ENCODE measurements around the gene MEAF6.
"Not testable (repeated sequence)": the region's sequence is repeated elsewhere in the genome, so short reads cannot be mapped to it uniquely, and the experiment has no call there.

Gene MEAF6

GRCh38 chr1:37514350-37515184 is at the start of gene MEAF6:
Gene MEAF6, minus strand, starts transcription at chr1:37514766. Its CDS starts 20 bp downstream, at chr1:37514746.
- DNase-seq: peak; percentile 73 to 85

DNA sequence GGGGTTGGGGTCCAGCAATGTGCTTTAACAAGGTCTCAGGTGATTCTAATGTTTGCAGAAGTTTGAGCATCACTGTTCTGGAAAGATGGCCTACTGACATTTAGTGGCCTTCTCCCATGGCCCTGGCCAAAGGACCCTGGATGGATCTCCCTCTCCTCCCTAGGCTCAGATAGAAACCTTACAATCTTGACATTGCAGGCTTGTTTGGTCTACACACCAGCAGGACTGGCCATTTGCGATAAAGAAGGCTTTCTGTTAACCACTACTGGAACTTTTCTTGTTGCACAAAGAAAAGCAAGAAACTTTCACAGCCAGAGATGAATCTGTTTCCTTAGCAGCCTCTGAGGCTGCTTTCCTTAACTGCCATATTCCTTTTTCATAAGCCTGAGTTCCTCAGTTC is 48.4 kb upstream of the MEAF6 start:
- no peak for DNase-seq

DNA sequence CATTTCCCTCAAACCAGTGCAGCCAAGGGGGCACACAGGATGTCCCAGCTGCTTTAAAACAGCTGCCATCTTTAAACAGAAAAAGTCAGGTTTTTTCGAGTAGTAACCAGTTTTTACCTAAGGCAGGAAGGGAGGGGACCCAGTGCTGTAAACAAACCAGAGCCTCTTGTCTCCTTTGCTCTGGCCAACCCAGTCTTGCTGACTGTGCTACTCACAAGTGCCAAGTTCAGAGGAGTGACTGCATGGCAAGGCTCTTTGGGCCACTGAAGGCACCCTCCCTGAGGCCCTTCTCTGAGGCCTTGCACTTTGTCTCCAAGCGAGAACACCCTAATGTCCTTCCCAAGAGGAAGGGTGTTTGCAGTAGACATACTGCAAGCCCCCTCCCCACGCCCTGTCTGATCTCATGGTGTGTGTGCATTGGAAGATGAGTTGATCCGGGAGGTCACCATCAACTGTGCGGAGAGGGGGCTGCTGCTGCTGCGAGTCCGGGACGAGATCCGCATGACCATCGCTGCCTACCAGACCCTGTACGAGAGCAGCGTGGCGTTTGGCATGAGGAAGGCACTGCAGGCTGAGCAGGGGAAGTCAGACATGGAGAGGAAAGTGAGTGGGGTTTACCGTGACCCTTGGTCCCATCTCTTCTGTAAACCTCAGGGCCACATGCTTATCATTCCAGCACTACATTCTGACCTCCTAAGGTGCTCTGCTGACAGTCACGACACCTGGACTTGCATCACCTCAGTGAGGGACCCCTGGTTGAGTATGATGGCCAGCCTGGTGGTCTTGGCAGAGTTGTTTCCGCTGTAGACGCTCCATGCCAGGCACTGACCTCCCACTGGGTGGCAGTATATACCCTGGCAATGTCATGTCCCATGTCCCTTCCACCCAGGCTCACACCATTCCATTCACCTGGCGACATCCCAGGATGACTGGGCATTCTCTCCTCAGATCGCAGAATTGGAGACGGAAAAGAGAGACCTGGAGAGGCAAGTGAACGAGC is 46.9 kb upstream of the MEAF6 start:
- DNase-seq: peak in 1 of 2 experiments; percentile 22

DNA sequence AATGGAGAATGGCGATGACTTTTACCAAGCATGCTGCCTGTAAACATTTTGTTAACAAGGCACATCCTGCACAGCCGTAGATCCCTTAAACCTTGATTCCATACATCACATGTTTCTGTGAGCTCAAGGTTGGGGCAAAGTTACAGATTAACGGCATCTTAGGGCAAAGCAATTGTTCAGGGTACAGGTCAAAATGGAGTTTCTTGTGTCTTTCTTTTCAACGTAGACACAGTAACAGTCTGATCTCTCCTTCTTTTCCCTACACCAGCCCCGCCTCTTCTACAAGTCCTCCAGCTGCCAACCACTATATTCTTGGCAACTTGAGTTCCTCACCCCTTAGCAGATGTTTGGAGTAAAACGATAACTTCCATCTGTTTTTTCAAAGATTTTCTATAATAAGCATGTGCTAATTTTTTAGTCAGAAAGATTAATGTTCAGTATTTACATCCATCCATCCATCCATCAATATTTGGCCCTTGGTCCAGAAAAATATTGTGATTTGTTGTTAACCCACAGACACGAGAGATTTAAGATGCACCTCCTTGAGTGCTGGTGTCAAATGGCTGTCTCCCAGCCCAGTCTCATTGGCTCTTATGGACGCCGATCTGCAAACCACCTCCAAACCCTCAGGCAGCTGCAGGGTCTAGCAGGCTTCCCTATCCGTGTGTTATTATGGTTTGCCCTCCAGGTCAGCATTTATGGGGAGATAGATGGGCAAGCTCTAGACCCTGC is 46.0 kb upstream of the MEAF6 start:
- no peak for DNase-seq

- DNase-seq: not testable (repeated sequence)
These were observed 45.4 kb upstream of the MEAF6 start for GRCh38 chr1:37559957-37560379.

GRCh38 chr1:37559080-37559479 is 44.5 kb upstream of the MEAF6 start:
- no peak for DNase-seq

DNA sequence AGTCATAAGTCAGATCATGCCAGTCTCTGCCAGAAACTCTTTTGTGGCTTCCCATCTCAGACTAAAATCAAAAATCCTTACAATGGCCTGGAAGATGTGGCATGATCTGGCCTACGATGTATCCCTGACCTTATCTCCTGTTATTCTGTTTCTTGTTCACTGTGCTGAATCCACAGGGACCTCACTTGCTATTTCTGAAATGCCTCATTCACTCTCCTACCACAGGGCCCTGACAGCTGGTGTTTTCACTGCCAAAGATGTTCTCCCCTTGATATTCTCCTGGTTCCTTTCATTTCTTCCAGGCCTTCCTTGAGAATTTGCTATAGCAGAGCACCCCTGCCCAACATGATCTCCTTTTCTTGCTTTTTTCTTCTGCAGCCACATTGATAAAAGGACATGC is 43.8 kb upstream of the MEAF6 start:
- no peak for DNase-seq

DNA sequence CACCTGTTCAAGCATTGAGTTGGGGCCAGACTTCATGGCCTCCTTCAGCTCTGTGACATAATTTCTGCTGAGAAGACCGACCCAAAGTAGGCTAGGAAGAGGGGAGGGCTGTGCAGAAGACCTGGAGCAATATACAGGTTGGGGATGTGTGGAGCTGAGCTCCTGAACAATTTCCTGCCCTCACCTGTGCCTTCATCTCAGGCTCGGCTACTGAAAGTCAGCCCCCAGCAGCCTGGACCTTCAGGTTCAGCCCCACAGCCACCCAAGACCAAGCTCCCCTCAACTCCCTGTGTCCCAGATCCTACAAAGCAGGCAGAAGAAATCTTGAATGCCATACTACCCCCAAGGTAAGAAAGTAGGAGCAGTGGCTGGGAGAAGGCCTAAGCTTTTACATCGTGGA is 42.8 kb upstream of the MEAF6 start:
- DNase-seq: no peak

DNA sequence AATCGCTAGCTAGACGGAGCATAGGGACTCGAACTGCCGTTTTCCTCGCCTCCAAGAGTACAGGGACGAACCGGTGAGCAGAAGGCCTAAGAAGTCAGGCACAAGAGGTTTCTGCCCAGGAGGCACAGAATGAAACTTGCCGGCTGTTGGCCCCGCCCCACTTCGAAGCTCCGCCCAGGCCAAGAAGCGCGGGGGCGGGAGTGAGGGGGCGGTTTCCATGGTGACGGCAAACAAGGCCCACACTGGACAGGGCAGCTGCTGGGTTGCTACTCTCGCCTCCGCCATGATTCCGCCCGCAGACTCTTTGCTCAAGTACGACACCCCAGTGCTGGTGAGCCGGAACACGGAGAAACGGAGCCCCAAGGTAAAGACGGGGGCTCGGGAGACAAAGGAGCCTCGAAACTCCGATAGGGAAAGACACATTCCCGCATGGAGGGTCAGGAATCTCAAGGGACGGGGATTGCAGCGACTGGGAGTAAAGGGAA is 42.2 kb upstream of the MEAF6 start, which contains the start of gene DNALI1:
Gene DNALI1 (plus strand): TSS at position 229 of the 485 bp plus-strand sequence. CDS start 55 bp downstream, at position 284.
- peak in 1 of 2 experiments; percentile 9 for DNase-seq

DNA sequence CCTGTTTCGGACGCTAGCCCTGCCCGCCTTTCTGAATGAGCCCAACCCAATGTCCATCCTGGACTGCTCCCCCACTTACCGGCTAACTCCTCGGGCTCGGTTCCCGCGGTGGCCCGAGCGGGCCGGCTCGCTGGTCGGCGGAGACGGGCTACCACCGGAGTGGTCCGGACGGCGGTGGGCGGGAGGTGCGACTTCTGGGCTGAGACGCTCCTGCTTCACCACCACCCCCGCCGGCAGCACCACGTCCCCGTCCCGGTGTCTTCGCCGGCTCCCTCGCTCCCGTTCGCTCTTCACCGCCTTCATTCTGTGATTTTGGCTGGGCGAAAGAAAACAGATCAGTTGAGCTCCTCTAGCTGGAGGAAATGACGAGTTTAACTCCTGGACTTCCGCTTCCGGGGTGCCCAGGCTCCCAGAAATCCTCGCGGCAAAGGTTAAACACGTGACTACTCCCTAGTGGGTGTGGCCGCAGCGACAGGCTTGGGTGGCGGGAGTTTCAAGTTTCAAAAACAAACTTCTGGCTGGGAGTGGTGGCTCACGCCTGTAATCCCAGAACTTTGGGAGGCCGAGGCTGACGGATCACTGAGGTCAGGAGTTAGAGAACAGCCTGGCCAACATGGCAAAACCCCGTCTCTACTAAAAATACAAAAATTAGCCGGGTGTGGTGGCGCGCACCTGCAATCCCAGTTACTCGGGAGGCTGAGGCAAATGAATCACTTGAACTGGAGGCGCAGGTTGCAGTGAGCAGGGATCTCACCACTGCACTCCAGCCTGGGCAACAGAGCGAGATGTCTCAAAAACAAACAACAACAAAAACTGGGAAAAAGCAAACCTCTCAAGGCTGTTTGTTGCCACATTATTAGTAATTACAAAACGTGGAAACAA is 39.6 kb upstream of the MEAF6 start, which contains the start of gene SNIP1:
Gene SNIP1 (minus strand): TSS at position 367 of the 882 bp plus-strand sequence. CDS start 64 bp downstream, at position 303.
- DNase-seq: peak; percentile 75 to 93

DNA sequence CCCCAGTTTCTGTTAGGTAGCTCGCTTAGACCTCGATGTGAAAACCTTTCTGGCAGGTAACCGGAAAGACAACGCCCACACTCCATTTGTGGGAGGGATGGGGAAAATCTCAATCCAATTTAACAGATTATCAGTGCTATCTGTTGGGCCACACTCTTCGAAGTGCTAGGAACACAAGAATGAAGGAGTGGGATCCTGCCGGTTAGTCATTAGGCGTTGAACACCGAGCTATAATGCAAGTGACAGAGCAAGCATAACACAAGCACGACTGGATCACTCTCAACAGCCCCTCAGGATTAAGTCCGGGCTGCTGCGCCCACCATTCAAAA is 39.0 kb upstream of the MEAF6 start:
- no peak for DNase-seq

DNA sequence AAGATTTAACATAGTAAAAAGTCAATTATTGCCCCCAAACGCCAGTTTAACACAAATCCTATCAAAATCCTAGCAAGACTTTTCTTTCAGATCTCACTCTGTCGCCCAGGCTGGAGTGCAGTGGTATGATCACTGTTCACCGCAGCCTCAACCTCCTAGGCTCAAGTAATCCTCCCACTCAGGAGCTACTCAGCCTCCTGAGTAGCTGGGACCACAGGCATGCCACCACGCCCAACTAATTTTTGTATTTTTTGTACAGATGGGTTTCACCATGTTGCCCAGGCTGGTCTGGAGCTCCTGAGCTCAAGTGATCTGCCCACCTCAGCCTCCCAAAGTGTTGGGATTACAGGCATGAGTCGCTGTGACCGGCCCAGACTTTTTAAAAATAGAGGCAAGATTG is 34.8 kb upstream of the MEAF6 start:
- DNase-seq: no peak

DNA sequence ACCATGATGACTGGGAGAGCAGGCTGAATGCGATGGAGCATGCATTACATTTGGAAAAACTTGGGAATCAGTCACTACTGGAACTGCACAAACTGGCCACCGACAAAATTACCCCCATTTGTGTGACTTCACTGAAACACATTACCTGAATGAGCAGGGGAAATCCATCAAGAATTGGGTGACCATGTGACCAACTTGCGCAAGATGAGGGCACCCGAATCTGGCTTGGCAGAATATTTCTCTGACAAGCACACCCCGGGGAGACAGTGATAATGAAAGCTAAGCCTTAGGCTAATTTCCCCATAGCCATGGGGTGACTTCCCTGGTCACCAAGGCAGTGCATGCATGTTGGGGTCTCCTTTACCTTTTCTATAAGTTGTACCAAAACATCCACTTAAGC is 30.5 kb upstream of the MEAF6 start:
- DNase-seq: no peak

GRCh38 chr1:37544530-37544929 is 30.0 kb upstream of the MEAF6 start:
- DNase-seq: no peak

DNA sequence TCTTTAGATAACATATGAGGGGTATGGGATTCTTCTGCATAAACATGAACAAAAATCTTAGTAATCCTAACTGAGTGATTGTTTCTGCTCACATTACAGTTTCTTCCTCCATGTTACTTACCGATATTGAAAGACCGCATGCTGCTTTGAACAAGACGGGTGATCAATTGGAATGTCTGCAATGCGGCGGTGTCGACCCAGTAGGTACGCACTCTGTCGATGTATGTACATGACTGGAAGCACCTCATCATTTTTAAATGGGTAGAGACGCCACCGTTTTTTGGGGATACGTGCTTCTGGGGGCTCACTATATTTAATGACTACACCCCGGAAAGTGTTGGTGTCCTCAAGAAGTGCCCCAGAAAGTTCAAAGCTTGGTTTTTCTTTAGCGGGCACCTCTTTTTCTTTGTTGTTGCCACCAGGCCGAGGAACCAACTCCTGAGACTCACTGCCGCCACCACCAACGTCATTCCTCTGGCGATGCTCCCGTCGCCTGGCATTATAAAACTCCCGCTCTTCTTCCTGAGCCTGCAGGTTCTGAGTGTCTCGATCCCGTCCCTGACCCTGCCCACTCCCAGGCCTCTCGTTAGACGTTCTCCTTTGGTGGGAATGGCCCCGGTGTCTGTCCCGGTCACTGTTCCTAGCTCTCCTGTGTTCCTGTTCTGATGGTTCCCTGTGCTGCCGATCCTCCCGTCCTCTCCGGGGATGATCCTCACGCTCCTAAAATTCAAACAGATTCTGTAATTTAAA is 25.6 kb upstream of the MEAF6 start:
- DNase-seq: no peak

- not testable (repeated sequence) for DNase-seq
These were observed 24.6 kb upstream of the MEAF6 start for GRCh38 chr1:37539154-37539553.

DNA sequence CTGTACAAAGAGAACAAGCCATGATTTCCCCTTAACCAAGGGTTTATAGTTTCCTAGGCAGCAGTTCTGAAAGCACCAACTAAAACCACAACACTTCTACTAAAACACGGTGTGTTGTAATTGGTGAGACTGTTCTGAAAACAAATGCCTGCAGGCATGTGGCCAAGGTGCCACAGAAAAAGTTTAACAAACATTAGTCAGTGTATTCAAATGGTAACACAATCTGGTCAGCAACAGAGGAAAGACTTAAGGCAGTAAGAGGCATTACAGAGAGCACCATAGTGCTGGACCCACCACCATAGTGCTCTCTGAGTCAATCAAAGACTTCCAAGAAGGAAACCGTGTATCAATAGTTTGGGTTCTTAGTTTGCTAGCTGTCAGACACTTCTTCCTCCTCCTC is 22.8 kb upstream of the MEAF6 start:
- no peak for DNase-seq

GRCh38 chr1:37533317-37534093 is 18.9 kb upstream of the MEAF6 start:
- no peak for DNase-seq

DNA sequence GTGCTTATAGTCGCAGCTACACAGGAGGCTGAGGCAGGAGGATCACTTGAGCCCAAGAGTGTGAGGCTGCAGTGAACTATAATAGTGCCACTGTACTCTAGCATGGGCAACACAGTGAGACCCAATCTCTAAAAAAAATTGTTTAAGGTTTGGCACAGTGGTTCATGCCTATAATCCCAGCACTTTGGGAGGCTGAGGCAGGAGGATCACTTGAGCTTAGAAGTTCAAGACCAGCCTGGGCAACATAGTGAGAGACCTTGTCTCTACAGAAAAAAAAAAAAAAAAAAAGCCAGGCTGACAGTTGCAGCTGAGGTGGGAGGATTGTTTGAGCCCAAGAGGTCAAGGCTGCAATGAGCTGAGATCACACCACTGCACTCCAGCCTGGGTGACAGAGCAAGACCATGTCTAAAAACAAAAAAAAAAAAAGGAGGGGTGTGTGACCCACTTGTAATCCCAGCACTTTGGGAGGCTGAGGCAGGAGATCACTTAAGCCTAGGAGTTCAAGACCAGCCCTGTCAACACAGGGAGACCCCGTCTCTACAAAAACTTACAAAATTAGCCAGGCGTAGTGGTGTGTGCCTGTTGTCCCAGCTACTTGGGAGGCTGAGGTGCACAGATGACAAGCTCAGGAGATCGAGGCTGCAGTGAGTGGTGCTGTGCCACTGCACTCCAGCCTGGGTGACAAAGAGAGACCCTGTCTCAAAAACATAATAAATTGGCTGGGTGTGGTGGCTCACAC is 18.0 kb upstream of the MEAF6 start:
- DNase-seq: not testable (repeated sequence)
